HUES6 (cell line): ENCODE data around the gene HERPUD2.
A peak's percentile ranks its signal among the peaks of the same experiment; 100 is the strongest.

ENCODE experiments used
- H3K27ac ChIP-seq: 2 replicates; pipeline ENCODE4 v1.7.0; 2013; ENCODE audit warnings: low read depth, mild to moderate bottlenecking, low read length, inconsistent platforms
- H3K27me3 ChIP-seq: 2 replicates; pipeline ENCODE4 v1.6.1; 2013; ENCODE audit warnings: low read length; ENCODE audit not compliant: control insufficient read depth, insufficient read depth
- H3K36me3 ChIP-seq: 2 replicates; pipeline ENCODE4 v1.6.1; 2013; ENCODE audit warnings: low read length; ENCODE audit not compliant: control insufficient read depth, insufficient read depth
- H3K4me1 ChIP-seq: 2 replicates; pipeline ENCODE4 v1.6.1; 2013; ENCODE audit warnings: low read length; ENCODE audit not compliant: control insufficient read depth, insufficient read depth
- H3K4me3 ChIP-seq: 2 replicates; pipeline ENCODE4 v1.5.1; 2013; ENCODE audit warnings: low read depth, low read length
- H3K9ac ChIP-seq: one replicate; pipeline ENCODE4 v1.6.1; 2013; ENCODE audit warnings: mild to moderate bottlenecking, low read length
- H3K9me3 ChIP-seq: 2 replicates; pipeline ENCODE4 v1.6.1; 2013; ENCODE audit warnings: low read depth, low read length; ENCODE audit not compliant: control insufficient read depth, insufficient read depth

Gene HERPUD2

GRCh38 chr7:35646289-35647023, 48.5 kb downstream of the HERPUD2 start:
- H3K9me3 ChIP-seq, result no peaks in the 10 kb centered on the region
- H3K9ac ChIP-seq, result no peak overlapping the region
- H3K27ac ChIP-seq, result peak overlapping the region; percentile 36; the same call in 1 of the 2 replicates
- peaks cover 3% of the 10 kb centered on the region; the same call in 1 of the 2 replicates for H3K36me3 ChIP-seq
- peaks cover 25% of the 10 kb centered on the region for H3K4me1 ChIP-seq
- no peaks in the 10 kb centered on the region for H3K27me3 ChIP-seq
- H3K4me3 ChIP-seq, result peak overlapping the region; percentile 7; the same call in 1 of the 2 replicates

- H3K9ac ChIP-seq, result no peak overlapping the region
- H3K9me3 ChIP-seq, result no peaks in the 10 kb centered on the region
- H3K36me3 ChIP-seq, result no peaks in the 10 kb centered on the region; the same call in 1 of the 2 replicates
- no peak overlapping the region for H3K4me3 ChIP-seq
- no peak overlapping the region for H3K27ac ChIP-seq
- H3K27me3 ChIP-seq, result no peaks in the 10 kb centered on the region
- H3K4me1 ChIP-seq, result peaks cover 25% of the 10 kb centered on the region
Measured at GRCh38 chr7:35645691-35646090, 49.2 kb downstream of the HERPUD2 start.

GRCh38 chr7:35630024-35630972, 64.6 kb downstream of the HERPUD2 start:
- Histone ChIP-seq H3K27me3 (no peaks in the 10 kb centered on the region), H3K4me1 (peaks cover 12% of the 10 kb centered on the region; the same call in 1 of the 2 replicates), H3K4me3 (no peak overlapping the region), H3K36me3 (peaks cover 17% of the 10 kb centered on the region), H3K27ac (no peak overlapping the region), H3K9me3 (no peaks in the 10 kb centered on the region), H3K9ac (no peak overlapping the region)

GRCh38 chr7:35624299-35625186, 70.4 kb downstream of the HERPUD2 start:
- H3K4me3 ChIP-seq, result no peak overlapping the region
- H3K4me1 ChIP-seq, result peaks cover 18% of the 10 kb centered on the region
- H3K9ac ChIP-seq, result no peak overlapping the region
- H3K27ac ChIP-seq, result no peak overlapping the region
- H3K36me3 ChIP-seq, result peaks cover 4% of the 10 kb centered on the region; the same call in 1 of the 2 replicates
- no peaks in the 10 kb centered on the region for H3K27me3 ChIP-seq
- H3K9me3 ChIP-seq, result no peaks in the 10 kb centered on the region

GRCh38 chr7:35623381-35623780, 71.6 kb downstream of the HERPUD2 start:
- Histone ChIP-seq H3K4me1 (peaks cover 17% of the 10 kb centered on the region), H3K9ac (no peak overlapping the region), H3K27me3 (no peaks in the 10 kb centered on the region), H3K4me3 (no peak overlapping the region), H3K9me3 (no peaks in the 10 kb centered on the region), H3K27ac (no peak overlapping the region), H3K36me3 (no peaks in the 10 kb centered on the region)

GRCh38 chr7:35619863-35620262, 75.1 kb downstream of the HERPUD2 start:
- Histone ChIP-seq H3K9ac (no peak overlapping the region), H3K27me3 (no peaks in the 10 kb centered on the region), H3K4me1 (peaks cover 10% of the 10 kb centered on the region), H3K27ac (no peak overlapping the region), H3K9me3 (no peaks in the 10 kb centered on the region), H3K36me3 (no peaks in the 10 kb centered on the region), H3K4me3 (no peak overlapping the region)

- Histone ChIP-seq H3K27ac (no peak overlapping the region), H3K4me1 (peaks cover 4% of the 10 kb centered on the region; the same call in 1 of the 2 replicates), H3K4me3 (no peak overlapping the region), H3K9me3 (no peaks in the 10 kb centered on the region), H3K9ac (no peak overlapping the region), H3K36me3 (no peaks in the 10 kb centered on the region), H3K27me3 (no peaks in the 10 kb centered on the region)
Measured at GRCh38 chr7:35617041-35617440, 77.9 kb downstream of the HERPUD2 start.

GRCh38 chr7:35613150-35613549, 81.8 kb downstream of the HERPUD2 start:
- Histone ChIP-seq H3K4me1 (peaks cover 4% of the 10 kb centered on the region), H3K9me3 (no peaks in the 10 kb centered on the region), H3K36me3 (no peaks in the 10 kb centered on the region), H3K27me3 (no peaks in the 10 kb centered on the region), H3K27ac (no peak overlapping the region), H3K9ac (no peak overlapping the region), H3K4me3 (no peak overlapping the region)

- H3K36me3 ChIP-seq, result no peaks in the 10 kb centered on the region
- no peaks in the 10 kb centered on the region for H3K9me3 ChIP-seq
- H3K27me3 ChIP-seq, result no peaks in the 10 kb centered on the region
- no peak overlapping the region for H3K4me3 ChIP-seq
- H3K27ac ChIP-seq, result no peak overlapping the region
- H3K4me1 ChIP-seq, result no peaks in the 10 kb centered on the region; the same call in 1 of the 2 replicates
- no peak overlapping the region for H3K9ac ChIP-seq
Measured at GRCh38 chr7:35605760-35606159, 89.2 kb downstream of the HERPUD2 start.

GRCh38 chr7:35604595-35604994, 90.3 kb downstream of the HERPUD2 start:
- Histone ChIP-seq H3K9ac (no peak overlapping the region), H3K36me3 (no peaks in the 10 kb centered on the region), H3K9me3 (no peaks in the 10 kb centered on the region), H3K27me3 (no peaks in the 10 kb centered on the region), H3K4me1 (no peaks in the 10 kb centered on the region; the same call in 1 of the 2 replicates), H3K4me3 (no peak overlapping the region), H3K27ac (no peak overlapping the region)
